ENCODE results near the gene FARP1. TPM values are rescaled to one million over a fixed set of nuclear protein-coding genes. Genes with fewer than 3 reads are reported as not detected.

FARP1 gene
- total RNA-seq, 1 donor from 2014 or later: 71.3 TPM

Small RNA genes lying within 50 kb of the gene (microRNA-seq; reads per million reads assigned to microRNA genes)
- gene MIR3170: 1.8 reads per million

Other genes starting within 250 kb of the FARP1 start
- gene IPO5, start 189.4 kb upstream of the FARP1 start, total RNA-seq: 111 TPM
- not detected for gene RNF113B, start 34.2 kb downstream of the FARP1 start, total RNA-seq